Suprapubic skin (tissue), 4 donors: Measurements from ENCODE around the gene LRP2BP. TPM values are rescaled to one million over a fixed set of nuclear protein-coding genes. Genes with fewer than 3 reads are reported as not detected.

Source experiments
- DNase-seq, 2 donors: peaks; one replicate each; pipeline ENCODE4 v3.0.0-alpha.2; 2019; ENCODE audit warnings: low spot score in 2 of 2
- H3K27ac ChIP-seq: fragments of 200-600 bp; sonication (generic); one replicate; pipeline ENCODE4 v1.5.1; 2019
- H3K27me3 ChIP-seq: fragments of 200-600 bp; sonication (generic); one replicate; pipeline ENCODE4 v1.5.1; 2019
- H3K36me3 ChIP-seq: fragments of 200-600 bp; sonication (generic); one replicate; pipeline ENCODE4 v1.5.1; 2019
- H3K4me1 ChIP-seq: fragments of 200-600 bp; sonication (generic); one replicate; pipeline ENCODE4 v1.5.1; 2019
- H3K4me3 ChIP-seq: fragments of 200-600 bp; sonication (generic); one replicate; pipeline ENCODE4 v1.5.1; 2019; ENCODE audit warnings: mild to moderate bottlenecking
- H3K9me3 ChIP-seq: fragments of 200-600 bp; sonication (generic); one replicate; pipeline ENCODE4 v1.5.1; 2019
- CTCF ChIP-seq, 2 donors: fragments of 200-600 bp in 1 of 2; fragments of 450-650 bp in 1 of 2; sonication (generic) in 1 of 2; IDR thresholded peaks; one replicate each; pipeline ENCODE4 v1.5.1; 2016 to 2019; ENCODE audit warnings: antibody characterized with exemption in 2 of 2, mild to moderate bottlenecking in 1 of 2, moderate library complexity in 1 of 2
- EP300 ChIP-seq: sonication (generic); formaldehyde crosslinking; IDR thresholded peaks from one replicate; pipeline ENCODE4 v1.6.1; 2017; ENCODE audit warnings: antibody characterized with exemption
- POLR2A ChIP-seq, 2 donors: fragments of 450-650 bp; IDR thresholded peaks; one replicate each; pipeline ENCODE4 v1.6.1; 2017; ENCODE audit warnings: antibody characterized with exemption in 2 of 2, mild to moderate bottlenecking in 2 of 2, moderate library complexity in 2 of 2
- POLR2AphosphoS5 ChIP-seq, 3 donors: sonication (generic); formaldehyde crosslinking; IDR thresholded peaks; one replicate each; pipeline ENCODE4 v1.6.1; 2017; ENCODE audit warnings: antibody characterized with exemption in 3 of 3
- WGBS: methylation state at CpG from one replicate; pipeline ENCODE4 v1.1.5; 2018; 5-methylcytosine and 5-hydroxymethylcytosine counted together
- total RNA-seq, 4 donors: library from RNA; depleted of rRNA; stranded (reverse); fragments of >200 nt; gene quantifications; one replicate each; pipeline ENCODE4 v1.1.0, GENCODE V29; 2016

The LRP2BP gene
- total RNA-seq, 4 donors from 2014 or later: 0.60 to 3.1 (median 1.3) TPM

- Histone ChIP-seq H3K27me3 (no peaks in the 10 kb centered on the region), H3K9me3 (no peaks in the 10 kb centered on the region), H3K36me3 (no peaks in the 10 kb centered on the region), H3K4me3 (no peak overlapping the region), H3K27ac (peak overlapping the region; percentile 49), H3K4me1 (peaks cover 11% of the 10 kb centered on the region)
- DNase-seq: no peak
- TF ChIP-seq POLR2AphosphoS5 (IDR thresholded peaks at IDR 0.05) (no peak), POLR2A (IDR thresholded peaks at IDR 0.05) (no peak), EP300 (no peak), CTCF (IDR thresholded peaks at IDR 0.05) (no peak)
- 87% methylated on average over 13 of the region's 13 CpGs for WGBS
These were observed 16.1 kb downstream of the LRP2BP start for GRCh38 chr4:185379326-185380295.

- WGBS: 95% methylated on average over 6 of the region's 6 CpGs
- Histone ChIP-seq H3K4me3 (no peak overlapping the region), H3K27ac (no peak overlapping the region), H3K4me1 (no peaks in the 10 kb centered on the region), H3K9me3 (no peaks in the 10 kb centered on the region), H3K36me3 (no peaks in the 10 kb centered on the region), H3K27me3 (no peaks in the 10 kb centered on the region)
- no peak for DNase-seq
- TF ChIP-seq POLR2AphosphoS5 (IDR thresholded peaks at IDR 0.05): no peak
- TF ChIP-seq POLR2A (IDR thresholded peaks at IDR 0.05): no peak
- TF ChIP-seq CTCF (IDR thresholded peaks at IDR 0.05): no peak
- no peak for TF ChIP-seq EP300
These were observed 17.5 kb downstream of the LRP2BP start for GRCh38 chr4:185378264-185378663.

- H3K4me3 ChIP-seq: no peak overlapping the region
- H3K27me3 ChIP-seq: no peaks in the 10 kb centered on the region
- no peak overlapping the region for H3K27ac ChIP-seq
- no peaks in the 10 kb centered on the region for H3K4me1 ChIP-seq
- DNase-seq: no peak
- peaks cover 6% of the 10 kb centered on the region for H3K36me3 ChIP-seq
- no peak for TF ChIP-seq POLR2A (IDR thresholded peaks at IDR 0.05)
- no peak for TF ChIP-seq POLR2AphosphoS5 (IDR thresholded peaks at IDR 0.05)
- TF ChIP-seq EP300: no peak
- TF ChIP-seq CTCF (IDR thresholded peaks at IDR 0.05): no peak
- no peaks in the 10 kb centered on the region for H3K9me3 ChIP-seq
- 83% methylated on average over 6 of the region's 6 CpGs for WGBS
These were observed 21.2 kb downstream of the LRP2BP start for GRCh38 chr4:185374573-185374972.

- TF ChIP-seq POLR2A (IDR thresholded peaks at IDR 0.05): no peak
- no peak for TF ChIP-seq POLR2AphosphoS5 (IDR thresholded peaks at IDR 0.05)
- TF ChIP-seq EP300: no peak
- TF ChIP-seq CTCF (IDR thresholded peaks at IDR 0.05): no peak
- WGBS: 85% methylated on average over 7 of the region's 7 CpGs
- no peak overlapping the region for H3K4me3 ChIP-seq
- H3K9me3 ChIP-seq: no peaks in the 10 kb centered on the region
- no peaks in the 10 kb centered on the region for H3K27me3 ChIP-seq
- H3K27ac ChIP-seq: no peak overlapping the region
- H3K4me1 ChIP-seq: no peaks in the 10 kb centered on the region
- H3K36me3 ChIP-seq: peaks cover 6% of the 10 kb centered on the region
- DNase-seq: no peak
These were observed 21.7 kb downstream of the LRP2BP start for GRCh38 chr4:185374027-185374426.

- no peak for DNase-seq
- H3K4me1 ChIP-seq: no peaks in the 10 kb centered on the region
- no peaks in the 10 kb centered on the region for H3K27me3 ChIP-seq
- no peaks in the 10 kb centered on the region for H3K9me3 ChIP-seq
- WGBS: 94% methylated on average over 11 of the region's 11 CpGs
- peaks cover 11% of the 10 kb centered on the region for H3K36me3 ChIP-seq
- H3K4me3 ChIP-seq: no peak overlapping the region
- TF ChIP-seq EP300 (no peak), POLR2AphosphoS5 (IDR thresholded peaks at IDR 0.05) (no peak), POLR2A (IDR thresholded peaks at IDR 0.05) (no peak), CTCF (IDR thresholded peaks at IDR 0.05) (no peak)
- H3K27ac ChIP-seq: no peak overlapping the region
These were observed 24.0 kb downstream of the LRP2BP start for GRCh38 chr4:185371702-185372101.
